Stimulated activated CD8-positive, alpha-beta memory T cell treated with anti-CD3 and anti-CD28 coated beads, Interleukin-15, amount 100 ng/mL, for 1 hour (primary cell): Measurements from ENCODE around the gene MRPS6.

Experiments used
- DNase-seq: peaks from one replicate; pipeline ENCODE4 v3.0.0-alpha.2; 2020; ENCODE audit warnings: low read depth

Gene MRPS6

DNA sequence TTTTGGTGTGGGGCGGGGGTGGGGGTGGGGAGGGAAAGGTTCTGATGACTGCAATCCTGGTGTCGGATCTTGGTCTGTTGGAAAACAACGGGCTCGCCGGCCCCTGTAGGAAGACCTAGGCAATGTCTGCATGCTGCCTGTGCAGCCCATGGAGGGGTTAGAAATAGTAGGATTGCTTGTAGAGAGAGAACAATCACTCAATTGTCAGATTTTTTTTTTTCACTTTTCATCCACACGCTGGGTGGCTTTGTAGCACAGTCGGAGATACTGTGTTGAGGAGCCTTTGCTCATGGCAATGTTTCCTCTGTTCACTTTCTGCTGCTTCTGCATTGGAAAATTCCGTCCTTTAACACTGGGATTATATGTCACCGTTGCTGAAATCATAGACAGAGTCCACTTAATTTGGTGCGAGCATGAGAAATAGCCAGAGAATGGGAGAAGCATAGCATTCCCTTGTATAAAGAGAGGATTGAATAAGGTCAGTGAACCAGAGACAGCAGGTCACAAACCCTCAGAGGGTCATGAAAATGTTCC, 107.5 kb downstream of the MRPS6 start:
- no peak for DNase-seq

DNA sequence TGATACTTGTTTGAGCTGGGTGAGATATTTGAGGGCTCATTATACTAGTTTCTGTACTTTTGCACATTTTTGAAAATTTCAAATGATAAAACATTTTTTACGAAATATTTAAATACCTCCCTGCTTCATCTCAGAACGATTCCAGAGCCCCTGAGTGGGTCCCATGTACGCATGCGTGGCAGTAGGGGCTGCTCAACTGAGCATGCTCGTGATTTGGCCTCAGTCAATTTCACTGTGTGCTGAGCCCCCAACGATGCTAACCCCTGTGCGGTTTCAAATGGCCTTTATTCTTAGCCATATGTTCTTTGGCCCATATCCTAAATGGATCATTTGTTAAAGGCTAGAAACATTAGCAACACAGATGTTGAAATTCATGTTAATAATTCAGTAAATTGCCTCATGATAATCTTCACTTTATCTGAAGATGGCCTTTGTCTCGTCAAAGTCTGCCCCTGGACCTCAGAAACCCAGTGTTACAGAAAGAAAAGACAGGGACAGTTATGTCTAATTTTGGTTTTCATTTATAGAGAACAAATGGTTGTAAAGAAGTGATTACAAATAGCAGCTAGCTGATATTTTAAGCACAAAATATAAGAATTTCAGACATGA, 108.2 kb downstream of the MRPS6 start:
- no peak for DNase-seq

DNA sequence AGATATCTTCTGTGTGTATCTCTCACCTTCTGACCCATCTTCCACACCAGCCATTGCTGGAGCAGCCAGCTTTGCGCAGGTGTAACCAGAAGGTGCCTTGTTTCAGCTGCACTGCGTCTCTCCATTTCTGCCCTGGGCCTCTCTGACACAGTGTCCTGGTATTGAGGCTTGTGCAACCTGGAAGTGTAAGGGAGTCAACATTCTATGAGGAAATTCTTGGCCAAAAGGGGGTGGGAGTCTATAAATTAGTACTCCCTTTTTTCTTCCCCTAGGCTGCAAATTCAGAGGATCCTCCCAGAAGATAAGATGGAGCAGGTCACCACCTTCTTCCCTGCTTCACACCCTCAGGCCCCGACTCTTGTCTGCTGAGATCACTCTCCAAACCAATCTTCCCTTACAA, 109.1 kb downstream of the MRPS6 start:
- DNase-seq = no peak

DNA sequence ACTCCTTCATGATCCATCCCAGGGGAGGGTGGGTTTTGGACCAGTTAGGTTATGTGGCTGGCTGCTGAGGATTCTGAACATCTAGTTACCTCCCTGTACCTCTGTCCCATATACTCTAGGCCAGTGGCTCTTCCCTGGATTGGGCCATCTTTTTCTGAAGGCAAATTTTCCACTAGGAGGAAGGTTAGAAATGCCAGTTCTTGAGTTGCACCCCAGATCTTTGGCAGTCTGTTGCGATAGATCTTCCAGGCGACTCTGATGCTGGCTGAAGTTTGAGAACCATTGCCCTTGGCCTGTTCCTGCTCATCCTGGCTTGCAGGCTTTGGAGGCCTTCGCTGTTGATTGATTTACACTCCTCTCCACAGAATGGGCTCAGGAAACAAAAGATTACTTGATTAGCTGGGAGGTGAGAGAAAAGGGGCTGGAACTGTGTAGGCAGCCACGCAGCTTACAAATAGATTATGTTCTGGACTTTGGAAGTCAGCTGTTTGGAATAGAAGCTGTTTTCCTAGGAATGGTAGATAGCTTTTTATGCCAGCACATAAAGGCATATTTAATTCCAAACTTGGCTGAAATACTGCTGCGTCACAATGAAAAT, 110.1 kb downstream of the MRPS6 start:
- DNase-seq = no peak

DNA sequence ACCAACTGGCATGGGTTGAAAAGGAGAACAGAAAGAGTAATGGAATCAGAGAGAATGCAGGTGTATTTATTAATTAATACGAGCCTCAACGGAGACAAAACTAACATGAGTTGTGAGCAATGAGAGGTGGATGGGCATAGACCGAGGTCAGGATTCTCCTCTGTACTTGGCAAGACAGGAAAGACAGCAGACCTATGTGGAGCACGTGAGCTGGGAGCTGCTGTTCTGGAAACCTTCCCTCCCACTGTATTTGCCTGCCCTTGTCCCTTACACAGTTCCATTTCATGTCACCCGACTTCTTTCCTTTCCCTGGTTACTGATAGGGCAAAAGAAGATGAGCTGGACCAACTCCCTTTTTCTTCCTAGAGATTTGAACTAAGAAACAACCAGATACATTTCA, 110.9 kb downstream of the MRPS6 start:
- DNase-seq = no peak

DNA sequence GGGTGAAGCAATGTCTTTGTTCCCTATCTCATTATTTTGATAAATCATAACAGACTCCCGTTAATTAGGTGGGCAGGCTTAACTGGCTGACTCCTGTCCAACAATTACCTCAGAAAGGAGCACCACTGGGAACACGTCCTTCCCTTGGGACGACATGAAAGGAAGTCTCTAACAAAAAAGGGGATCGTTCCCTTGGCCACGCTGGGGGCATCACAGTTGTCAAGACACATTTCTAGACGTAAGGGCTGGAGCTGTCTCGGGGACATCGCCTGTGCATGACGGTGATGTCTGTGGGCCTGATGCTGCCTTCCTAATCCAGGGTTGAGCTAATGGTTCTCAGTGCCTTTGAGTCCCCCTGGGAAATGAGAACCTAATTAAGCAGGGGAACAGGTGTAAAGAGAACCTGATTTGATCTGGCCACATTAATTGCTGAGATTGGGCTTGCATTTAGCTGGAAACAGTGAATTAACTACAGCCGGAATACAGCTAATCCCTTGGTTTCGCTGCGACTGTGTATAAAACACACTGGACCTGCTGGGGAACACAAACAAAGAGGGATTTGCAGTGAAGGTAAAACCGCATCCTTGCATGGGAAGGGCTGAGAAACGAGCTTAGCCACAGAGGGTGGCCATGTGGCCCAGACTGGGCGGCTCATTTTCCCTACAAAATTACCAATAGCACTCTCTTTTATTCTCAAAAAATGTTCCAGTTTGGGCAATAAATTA, 111.8 kb downstream of the MRPS6 start:
- no peak for DNase-seq

DNA sequence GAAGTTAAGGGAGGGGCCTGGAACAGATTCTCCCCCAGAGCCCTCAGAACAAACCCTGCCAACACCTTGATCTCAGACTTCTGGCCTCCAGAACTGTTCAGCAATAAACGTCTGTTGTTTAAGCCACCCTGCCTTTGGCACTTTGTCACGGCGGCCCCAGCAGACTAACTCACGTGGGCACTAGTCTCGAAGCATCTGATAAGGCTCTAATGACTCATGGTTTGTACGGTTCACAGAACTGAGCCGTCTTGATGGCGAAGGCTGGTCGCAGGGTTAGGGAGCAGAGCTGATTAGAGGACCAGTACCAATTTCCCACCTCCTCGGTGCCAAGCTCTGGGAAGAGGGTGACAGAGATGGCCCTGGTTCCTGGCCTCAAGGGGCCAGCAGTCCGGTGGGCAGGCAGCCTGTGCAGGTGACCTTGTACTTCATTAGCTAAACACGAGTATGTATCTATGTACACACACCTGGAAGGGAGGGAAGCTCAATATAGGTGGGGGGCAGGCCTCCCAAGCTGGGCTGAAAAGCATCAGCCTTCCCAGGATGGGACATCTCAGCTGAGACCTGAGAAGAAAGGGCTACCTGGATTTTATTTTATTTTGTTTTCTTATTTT, 112.8 kb downstream of the MRPS6 start:
- no peak for DNase-seq

DNA sequence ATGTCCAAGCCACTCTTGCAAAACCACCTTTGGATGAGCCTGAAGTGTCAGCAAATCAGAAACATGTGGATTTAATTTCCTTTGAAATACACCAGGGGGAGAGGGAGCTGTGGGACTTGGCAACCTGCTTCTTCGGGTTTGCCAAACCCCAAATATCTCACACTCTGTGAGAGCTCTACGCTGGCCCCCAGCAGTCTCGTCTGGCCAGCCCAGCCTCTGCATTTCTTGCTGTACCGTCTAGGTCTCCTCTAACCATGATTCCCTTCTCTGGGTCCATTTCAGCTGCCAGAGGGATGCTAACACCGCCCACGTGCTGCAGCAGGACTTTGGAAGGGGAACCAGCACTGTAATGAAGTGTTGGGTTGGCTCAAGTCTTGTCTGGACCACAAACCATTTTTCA, 114.6 kb downstream of the MRPS6 start:
- no peak for DNase-seq

DNA sequence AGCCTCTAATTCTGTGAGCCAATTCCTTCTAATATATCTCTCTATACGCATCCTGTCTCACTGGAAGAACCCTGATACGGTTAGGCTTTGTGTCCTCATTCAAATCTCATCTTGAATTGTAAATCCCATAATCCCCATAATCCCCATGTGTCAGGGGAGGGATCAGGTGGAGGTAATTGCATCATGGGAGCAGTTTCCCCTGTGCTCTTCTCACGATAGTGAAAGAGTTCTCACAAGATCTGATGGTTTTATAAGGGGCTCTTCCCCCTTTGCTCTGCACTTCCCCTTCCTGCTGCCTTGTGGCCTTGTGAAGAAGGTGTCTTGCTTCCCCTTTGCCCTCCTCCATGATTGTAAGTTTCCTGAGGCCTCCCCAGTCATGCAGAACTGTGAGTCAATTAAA, 116.1 kb downstream of the MRPS6 start:
- no peak for DNase-seq

DNA sequence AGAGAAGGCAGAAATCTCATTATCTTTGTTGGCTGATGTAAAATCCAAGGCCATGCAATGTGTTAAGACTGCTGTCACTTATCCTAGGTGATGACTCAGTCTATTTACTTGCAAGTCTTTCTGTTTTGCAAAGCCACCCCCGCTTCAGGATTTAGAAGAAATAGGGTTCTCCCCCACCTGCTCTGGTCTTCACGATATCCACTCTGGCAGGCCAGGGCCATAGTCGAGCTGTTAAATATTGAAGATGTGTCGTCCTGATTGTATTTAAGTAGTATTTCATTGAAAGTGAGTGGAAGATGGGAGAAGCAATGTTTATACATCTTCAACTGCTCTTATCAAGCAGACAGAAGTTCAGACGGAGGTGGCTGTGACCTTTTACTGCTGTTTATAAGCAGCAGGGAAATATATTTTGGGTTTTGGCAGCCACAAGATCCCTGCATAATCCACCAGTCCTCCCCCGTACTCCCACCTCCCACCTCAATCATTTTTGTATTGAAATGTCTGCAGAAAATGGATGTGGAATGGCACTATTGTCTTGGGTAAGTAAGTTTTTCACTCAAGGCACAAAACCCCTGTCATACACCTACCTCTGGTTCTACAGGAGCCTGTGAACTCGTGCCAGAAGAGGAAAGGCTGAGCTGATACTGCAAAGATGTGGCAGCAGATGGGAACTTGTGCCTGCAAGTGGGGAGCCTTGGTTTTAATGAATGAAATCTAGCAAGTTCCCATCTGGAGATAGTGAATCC, 117.4 kb downstream of the MRPS6 start:
- DNase-seq = no peak

DNA sequence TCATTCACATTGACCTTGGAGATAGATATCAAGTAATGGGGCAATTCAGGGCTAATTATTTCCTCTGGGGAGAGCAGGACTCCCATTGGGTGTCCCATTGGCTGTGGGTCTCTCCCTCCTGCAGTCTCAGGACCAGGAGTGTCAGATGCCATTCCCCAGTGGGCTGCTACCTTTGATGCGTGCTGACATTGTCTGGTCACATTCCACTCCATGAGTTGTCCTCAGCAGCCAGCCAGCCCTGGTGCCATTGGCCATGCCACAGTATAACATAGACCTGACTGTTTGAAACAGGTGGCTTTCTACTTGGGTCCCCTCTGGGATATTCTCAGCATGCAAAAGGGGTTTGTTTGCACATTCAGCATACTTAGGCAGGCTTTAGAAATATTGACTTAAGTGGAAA, 118.5 kb downstream of the MRPS6 start:
- no peak for DNase-seq
